Smooth muscle cell of the brain vasculature (primary cell): Measurements from ENCODE around the gene GPR75.
A peak's percentile ranks its signal among the peaks of the same experiment; 100 is the strongest.

ENCODE experiments used
- DNase-seq: peaks from one replicate; pipeline ENCODE4 v3.0.0-alpha.2; 2012; ENCODE audit warnings: low read depth, low spot score

Gene GPR75

GRCh38 chr2:53859206-53860181 lies at the start of gene GPR75:
GPR75 (minus strand) TSS chr2:53859967; CDS start chr2:53854756, 5,211 bp downstream.
- DNase-seq: no peak

DNA sequence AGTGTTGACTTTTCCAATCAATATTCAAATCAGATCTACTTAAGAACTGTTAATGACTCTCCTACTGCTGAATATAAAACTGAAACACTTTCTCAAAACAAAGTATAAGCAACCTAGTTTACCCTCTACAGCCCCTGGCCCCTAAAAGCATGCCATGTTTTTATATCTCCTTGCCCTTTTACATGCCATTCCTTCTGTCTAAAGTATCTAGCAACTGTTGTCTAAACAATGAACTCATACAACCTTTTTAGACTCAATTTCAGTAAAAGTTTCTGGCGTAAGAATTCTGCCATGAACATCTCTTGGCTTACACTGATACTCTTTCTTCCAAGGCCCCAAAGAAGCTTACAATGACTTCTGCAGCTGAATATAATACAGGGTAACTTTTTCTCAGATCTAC lies 47.8 kb upstream of the GPR75 start:
- DNase-seq: no peak

- no peak for DNase-seq
These were observed 45.6 kb upstream of the GPR75 start for GRCh38 chr2:53905396-53905795.

DNA sequence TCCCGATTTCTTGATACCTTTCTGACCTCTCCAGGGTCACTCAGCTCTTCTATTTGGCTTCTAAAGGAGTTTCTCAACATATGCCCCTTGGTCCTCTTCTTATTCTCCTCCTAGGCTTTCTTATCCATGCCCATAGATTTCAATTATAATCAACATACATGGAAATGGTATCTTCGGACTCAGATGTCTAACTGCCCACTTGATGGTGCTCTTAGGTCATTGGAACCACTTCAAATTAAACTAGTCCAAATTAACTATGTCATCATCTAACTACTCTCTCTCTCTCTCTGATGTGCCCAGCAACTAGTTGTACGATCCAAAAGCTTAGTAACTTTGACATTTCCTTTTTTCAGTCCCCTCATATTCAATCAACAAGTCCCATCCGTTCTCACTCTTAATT lies 43.2 kb upstream of the GPR75 start:
- DNase-seq: no peak

DNA sequence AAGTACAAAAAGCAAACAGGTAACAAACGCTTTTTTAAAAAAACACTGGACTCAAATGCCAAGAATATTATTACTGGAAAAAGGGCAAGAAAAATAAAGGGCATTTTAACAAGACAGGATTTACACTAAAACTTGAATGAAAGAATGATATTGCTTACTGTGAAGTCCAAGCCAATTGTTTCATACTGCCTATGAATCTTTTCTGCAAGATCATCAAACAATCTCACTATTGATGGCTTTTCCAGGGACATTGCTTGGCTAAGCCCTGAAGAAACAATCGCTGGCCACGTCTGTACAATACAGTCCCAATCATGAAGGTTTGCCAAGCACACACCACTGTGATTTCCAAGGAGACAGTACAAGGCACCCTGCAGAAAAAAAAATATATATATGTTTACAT lies 41.4 kb upstream of the GPR75 start:
- no peak for DNase-seq

DNA sequence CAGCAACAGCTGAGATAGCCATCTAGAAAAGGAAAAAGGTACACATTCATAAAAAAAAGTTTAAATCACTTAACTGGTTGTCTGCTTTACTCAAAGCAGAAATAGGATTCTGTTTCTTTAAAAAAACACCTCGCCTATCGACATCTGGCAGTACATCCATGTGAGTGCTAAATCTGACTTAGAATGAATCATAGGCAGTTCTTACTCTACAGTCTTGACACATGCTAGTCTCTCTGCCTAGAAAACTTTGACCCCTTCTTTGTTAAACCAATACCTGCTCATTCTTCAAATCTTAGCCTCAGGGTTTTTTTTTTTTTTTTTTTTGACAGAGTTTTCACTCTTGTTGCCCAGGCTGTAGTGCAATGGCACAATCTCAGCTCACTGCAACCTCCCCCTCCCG lies 37.1 kb upstream of the GPR75 start:
- peak; percentile 4 for DNase-seq

- DNase-seq: no peak
These were observed 26.9 kb upstream of the GPR75 start for GRCh38 chr2:53886406-53887280.

GRCh38 chr2:53884883-53885282 lies 25.1 kb upstream of the GPR75 start:
- DNase-seq: no peak

DNA sequence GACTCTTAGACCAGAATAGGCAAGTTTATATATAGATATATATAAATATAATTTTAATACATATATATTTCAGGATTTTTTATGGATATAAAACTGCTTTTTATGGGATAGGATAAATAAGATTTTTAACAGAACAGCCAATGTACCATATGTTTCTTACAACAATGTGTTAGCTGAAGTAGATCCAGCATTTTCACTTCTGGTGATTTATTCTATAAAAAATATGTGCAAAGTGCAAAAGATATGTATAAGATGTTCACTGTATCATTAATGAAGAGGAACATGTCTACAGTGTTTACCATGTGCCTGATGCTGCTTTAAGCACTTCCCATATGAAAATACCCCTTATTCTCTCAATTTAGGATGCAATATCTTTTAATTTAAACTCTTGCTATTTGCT lies 22.2 kb upstream of the GPR75 start:
- DNase-seq: no peak

DNA sequence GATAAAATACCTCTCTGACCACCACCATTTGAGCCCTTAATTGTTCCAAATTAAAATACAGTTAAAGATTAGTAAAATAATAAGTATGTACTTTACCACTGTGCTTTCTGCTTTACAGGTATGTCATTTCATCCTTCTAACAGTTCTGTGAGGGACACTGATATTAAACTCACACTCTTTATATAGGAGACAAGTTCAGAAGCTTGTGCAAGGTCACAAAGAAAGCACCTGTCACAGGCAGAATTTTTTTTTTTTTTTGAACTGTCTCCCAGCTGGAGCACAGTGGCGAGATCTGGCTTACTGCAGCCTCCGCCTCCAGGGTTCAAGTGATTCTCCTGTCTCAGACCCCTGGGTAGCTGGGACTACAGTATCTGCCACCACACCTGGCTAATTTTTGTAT lies 21.6 kb upstream of the GPR75 start:
- DNase-seq: no peak

GRCh38 chr2:53880756-53881155 lies 21.0 kb upstream of the GPR75 start:
- no peak for DNase-seq

DNA sequence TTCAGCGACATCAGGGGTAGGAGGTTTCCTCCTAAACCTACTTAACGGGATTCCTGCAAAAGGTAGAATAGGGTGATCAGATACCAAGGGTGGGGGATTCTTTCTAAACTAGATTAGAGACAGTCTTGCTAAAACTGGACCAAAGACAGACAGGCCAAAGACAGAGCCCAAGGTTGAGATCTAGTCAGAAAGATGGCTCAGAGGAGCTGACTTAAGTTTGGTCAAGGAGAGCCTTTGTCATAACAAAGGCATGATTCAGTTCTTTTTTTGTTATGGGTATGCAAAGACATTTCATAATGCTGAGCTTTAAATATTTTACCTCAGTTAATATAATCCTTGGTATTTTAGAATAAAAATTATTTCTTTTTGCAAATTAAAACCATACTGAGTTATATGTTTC lies 17.8 kb upstream of the GPR75 start:
- DNase-seq: no peak

DNA sequence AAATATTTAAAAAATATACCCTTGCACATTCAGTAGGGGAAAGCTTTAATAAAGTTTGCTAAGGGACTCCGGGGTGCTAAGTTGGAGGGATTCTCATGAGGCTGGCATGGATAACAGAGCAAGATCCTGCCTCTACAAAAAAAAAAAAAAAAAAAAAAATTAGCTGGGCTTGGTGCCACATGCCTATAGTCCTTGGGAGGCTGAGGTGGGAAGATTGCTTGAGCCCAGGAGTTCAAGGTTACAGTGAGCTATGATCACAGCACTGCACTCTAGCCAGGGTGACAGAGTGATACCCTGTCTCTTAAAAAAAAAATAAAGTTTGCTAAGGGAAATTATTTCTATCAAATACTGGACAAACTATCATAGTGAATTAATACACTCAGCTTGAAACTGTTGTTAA lies 17.3 kb upstream of the GPR75 start:
- no peak for DNase-seq

DNA sequence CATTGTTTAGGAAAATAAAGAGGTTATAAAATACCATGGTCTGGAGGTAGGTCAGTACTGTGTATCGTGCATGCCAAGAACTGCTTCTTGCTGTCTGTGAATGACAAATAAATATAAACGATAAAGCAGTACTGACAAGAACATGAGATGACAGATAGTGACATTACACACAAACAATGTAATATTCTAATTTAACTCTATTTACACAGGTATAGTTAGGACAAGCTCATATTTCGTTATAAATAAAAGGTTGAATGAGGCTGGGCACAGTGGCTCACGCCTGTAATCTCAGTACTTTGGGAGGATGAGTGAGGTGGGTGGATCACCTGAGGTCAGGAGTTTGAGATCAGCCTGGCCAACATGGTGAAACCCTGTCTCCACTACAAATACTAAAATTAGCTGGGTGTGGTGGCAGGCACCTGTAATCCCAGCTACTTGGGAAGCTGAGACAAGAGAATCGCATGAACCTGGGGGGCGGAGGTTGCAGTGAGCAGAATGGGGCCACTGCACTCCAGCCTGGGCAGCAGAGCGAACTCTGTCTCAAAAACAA lies 14.7 kb upstream of the GPR75 start:
- no peak for DNase-seq

DNA sequence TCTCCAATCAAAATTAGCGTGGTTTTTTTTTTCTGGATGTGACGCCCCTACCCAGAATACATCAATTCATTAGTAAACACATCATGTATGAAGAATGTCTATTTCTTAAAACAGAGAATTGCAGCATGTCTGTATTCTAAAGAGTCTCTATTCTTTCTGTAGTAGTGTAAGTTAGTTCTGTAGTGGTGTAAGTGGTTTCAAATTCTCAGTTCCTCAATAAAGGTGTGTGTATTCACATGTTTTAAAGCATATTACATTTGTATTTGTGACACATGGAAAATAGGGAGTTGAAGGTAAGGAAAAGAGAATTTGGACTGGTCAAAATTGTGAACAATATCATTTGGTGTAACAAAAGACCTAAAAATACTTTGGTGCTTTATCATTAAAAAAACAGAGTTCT lies 8.0 kb upstream of the GPR75 start:
- DNase-seq: no peak

GRCh38 chr2:53867169-53867568 lies 7.4 kb upstream of the GPR75 start:
- DNase-seq: no peak

DNA sequence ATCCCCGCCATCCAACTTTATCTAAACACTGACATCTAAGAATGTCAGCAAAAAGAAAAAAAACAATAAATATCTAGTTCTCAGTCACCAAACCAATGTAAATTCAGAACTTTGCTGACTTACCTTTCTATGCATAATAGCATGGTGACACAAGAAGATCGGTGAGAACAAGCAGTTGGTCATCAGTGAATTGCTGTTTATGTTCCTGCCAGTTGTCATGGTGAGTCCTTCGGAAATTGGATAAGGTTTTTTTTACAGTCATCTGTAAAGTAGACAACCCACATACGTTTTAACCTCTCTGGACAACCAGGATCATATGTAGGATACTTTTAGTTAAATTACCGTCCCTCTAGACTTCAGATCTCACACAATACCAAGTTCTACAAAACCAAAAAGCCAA lies 6.2 kb upstream of the GPR75 start:
- DNase-seq: no peak

- no peak for DNase-seq
These were observed 5.5 kb upstream of the GPR75 start for GRCh38 chr2:53865264-53865663.

GRCh38 chr2:53863538-53864227 lies 3.9 kb upstream of the GPR75 start:
- no peak for DNase-seq

DNA sequence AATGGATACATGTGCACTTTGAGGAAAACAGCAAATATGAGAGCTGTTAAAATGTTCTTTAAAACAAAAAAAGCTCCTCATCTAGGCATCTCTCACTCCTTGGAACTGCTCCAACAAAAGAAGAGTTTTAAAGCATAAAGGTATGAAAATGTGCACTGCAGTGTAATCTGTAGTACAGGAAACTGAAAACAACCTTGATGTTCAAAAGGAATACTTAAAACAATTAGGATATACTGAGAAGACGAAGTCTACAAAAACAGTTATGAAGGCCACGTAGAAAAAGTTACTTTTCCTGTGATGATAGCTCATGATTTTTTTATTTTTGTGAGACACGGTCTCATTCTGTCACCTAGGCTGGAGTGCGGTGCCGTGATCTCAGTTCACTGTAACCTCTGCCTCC lies 2.1 kb upstream of the GPR75 start:
- no peak for DNase-seq

DNA sequence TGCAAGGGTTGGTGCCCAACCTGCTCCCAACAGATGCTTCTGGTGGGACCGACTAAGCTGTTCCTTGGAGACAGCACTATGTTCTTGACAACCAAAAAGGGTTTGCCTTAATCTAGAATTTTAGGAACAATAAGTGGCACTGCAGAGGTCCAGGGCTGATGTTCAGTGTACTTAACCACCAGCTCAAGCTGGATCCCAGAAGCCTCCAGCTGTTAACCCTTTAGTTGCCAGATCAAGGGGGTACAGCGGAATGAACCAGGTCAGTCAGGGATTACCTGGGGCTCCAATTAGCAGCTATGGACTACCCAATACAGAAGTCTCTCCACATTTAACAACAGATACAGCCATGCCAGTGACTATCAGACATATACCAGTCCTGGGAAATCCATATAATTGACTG lies 3.5 kb downstream of the GPR75 start:
- DNase-seq: no peak

- DNase-seq: no peak
These were observed 5.1 kb downstream of the GPR75 start for GRCh38 chr2:53854678-53855077.
